Measurements from ENCODE around the gene KDF1.

DNA sequence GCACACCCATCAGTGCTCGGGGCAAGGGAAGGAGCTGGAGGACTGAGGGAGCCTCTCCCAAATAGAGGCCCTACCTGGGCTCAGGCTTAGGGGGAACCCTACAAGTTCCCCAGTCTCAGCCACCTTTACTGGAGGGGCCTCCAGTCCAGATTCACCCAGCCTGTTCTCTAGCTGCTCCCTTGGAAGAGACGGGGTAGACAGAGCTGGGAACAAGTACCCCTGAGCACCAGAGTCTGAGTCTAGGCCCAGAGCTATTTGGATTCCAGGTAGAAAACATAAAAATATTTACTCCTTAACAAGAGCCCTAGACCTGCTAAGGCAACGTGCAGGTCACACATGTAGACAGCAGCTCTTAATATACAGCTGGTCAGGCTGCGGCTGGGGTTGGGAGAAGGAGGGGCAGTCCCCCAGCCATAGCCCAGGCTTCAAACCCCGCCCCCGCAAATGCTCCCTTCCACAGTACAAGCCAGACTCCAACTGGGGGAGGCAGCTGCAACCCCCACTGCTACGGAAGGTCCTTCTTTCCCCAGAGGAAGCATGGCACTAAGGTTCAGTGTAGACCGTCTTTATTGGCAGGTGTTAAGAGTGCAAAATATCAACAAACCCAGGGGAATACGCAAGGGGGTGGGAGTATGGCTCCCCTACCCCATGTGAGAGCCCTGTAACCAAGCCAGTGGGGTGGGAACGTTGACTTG lies 44.4 kb upstream of the KDF1 start:
- TF ChIP-seq EP300 (IDR thresholded peaks at IDR 0.05) (no peak), POLR2AphosphoS5 (IDR thresholded peaks at IDR 0.05) (no peak), POLR2A (IDR thresholded peaks at IDR 0.05) (no peak)
- TF ChIP-seq, protein P1, sequence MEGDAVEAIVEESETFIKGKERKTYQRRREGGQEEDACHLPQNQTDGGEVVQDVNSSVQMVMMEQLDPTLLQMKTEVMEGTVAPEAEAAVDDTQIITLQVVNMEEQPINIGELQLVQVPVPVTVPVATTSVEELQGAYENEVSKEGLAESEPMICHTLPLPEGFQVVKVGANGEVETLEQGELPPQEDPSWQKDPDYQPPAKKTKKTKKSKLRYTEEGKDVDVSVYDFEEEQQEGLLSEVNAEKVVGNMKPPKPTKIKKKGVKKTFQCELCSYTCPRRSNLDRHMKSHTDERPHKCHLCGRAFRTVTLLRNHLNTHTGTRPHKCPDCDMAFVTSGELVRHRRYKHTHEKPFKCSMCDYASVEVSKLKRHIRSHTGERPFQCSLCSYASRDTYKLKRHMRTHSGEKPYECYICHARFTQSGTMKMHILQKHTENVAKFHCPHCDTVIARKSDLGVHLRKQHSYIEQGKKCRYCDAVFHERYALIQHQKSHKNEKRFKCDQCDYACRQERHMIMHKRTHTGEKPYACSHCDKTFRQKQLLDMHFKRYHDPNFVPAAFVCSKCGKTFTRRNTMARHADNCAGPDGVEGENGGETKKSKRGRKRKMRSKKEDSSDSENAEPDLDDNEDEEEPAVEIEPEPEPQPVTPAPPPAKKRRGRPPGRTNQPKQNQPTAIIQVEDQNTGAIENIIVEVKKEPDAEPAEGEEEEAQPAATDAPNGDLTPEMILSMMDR (IDR thresholded peaks at IDR 0.05) = no peak

Measured in suprapubic skin (tissue), 4 donors.